ENCODE measurements around the gene SDC1.
"Not testable (repeated sequence)": the region's sequence is repeated elsewhere in the genome, so short reads cannot be mapped to it uniquely, and the experiment has no call there.

SDC1 gene

GRCh38 chr2:20198796-20199632 is 25.9 kb downstream of the SDC1 start:
- in situ Hi-C loops (cut with MboI; ENCODE audit: low sequenced_read_pairs), result no loop called here

- in situ Hi-C loops (cut with MboI; ENCODE audit: low sequenced_read_pairs), result no loop called here
Measured at GRCh38 chr2:20198001-20198400, 26.9 kb downstream of the SDC1 start.

- in situ Hi-C loops (cut with MboI; ENCODE audit: low sequenced_read_pairs), result no loop called here
Measured at GRCh38 chr2:20197192-20197591, 27.7 kb downstream of the SDC1 start.

- in situ Hi-C loops (cut with MboI; ENCODE audit: low sequenced_read_pairs), result no loop called here
Measured at GRCh38 chr2:20196657-20197161, 28.2 kb downstream of the SDC1 start.

GRCh38 chr2:20196053-20196656 is 28.8 kb downstream of the SDC1 start:
- in situ Hi-C loops (cut with MboI; ENCODE audit: low sequenced_read_pairs), result no loop called here

- in situ Hi-C loops (cut with MboI; ENCODE audit: low sequenced_read_pairs), result no loop called here
Measured at GRCh38 chr2:20195431-20196033, 29.4 kb downstream of the SDC1 start.

- in situ Hi-C loops (cut with MboI; ENCODE audit: low sequenced_read_pairs), result not testable (repeated sequence)
Measured at GRCh38 chr2:20195016-20195411, 29.9 kb downstream of the SDC1 start.

- in situ Hi-C loops (cut with MboI; ENCODE audit: low sequenced_read_pairs), result no loop called here
Measured at GRCh38 chr2:20194097-20195015, 30.6 kb downstream of the SDC1 start.

GRCh38 chr2:20193185-20193584 is 31.7 kb downstream of the SDC1 start:
- in situ Hi-C loops (cut with MboI; ENCODE audit: low sequenced_read_pairs), result no loop called here

- in situ Hi-C loops (cut with MboI; ENCODE audit: low sequenced_read_pairs), result no loop called here
Measured at GRCh38 chr2:20192781-20193180, 32.1 kb downstream of the SDC1 start.

- in situ Hi-C loops (cut with MboI; ENCODE audit: low sequenced_read_pairs), result no loop called here
Measured at GRCh38 chr2:20191714-20192569, 33.0 kb downstream of the SDC1 start.

- in situ Hi-C loops (cut with MboI; ENCODE audit: low sequenced_read_pairs), result no loop called here
Measured at GRCh38 chr2:20190876-20191713, 33.8 kb downstream of the SDC1 start.

- in situ Hi-C loops (cut with MboI; ENCODE audit: low sequenced_read_pairs), result no loop called here
Measured at GRCh38 chr2:20190170-20190569, 34.8 kb downstream of the SDC1 start.

GRCh38 chr2:20189299-20189931 is 35.5 kb downstream of the SDC1 start:
- in situ Hi-C loops (cut with MboI; ENCODE audit: low sequenced_read_pairs), result no loop called here

- in situ Hi-C loops (cut with MboI; ENCODE audit: low sequenced_read_pairs), result no loop called here
Measured at GRCh38 chr2:20188851-20189250, 36.1 kb downstream of the SDC1 start.

- in situ Hi-C loops (cut with MboI; ENCODE audit: low sequenced_read_pairs), result no loop called here
Measured at GRCh38 chr2:20188201-20188600, 36.7 kb downstream of the SDC1 start.

GRCh38 chr2:20187331-20187730 is 37.6 kb downstream of the SDC1 start:
- in situ Hi-C loops (cut with MboI; ENCODE audit: low sequenced_read_pairs), result no loop called here

- in situ Hi-C loops (cut with MboI; ENCODE audit: low sequenced_read_pairs), result no loop called here
Measured at GRCh38 chr2:20186855-20187187, 38.1 kb downstream of the SDC1 start.

All from HL-60/S4 treated with phorbol 12-myristate 13-acetate at 8.2 ng/mL for 4 days and 3 days (cell line).